Measurements from ENCODE around the gene ITGA1.

DNA sequence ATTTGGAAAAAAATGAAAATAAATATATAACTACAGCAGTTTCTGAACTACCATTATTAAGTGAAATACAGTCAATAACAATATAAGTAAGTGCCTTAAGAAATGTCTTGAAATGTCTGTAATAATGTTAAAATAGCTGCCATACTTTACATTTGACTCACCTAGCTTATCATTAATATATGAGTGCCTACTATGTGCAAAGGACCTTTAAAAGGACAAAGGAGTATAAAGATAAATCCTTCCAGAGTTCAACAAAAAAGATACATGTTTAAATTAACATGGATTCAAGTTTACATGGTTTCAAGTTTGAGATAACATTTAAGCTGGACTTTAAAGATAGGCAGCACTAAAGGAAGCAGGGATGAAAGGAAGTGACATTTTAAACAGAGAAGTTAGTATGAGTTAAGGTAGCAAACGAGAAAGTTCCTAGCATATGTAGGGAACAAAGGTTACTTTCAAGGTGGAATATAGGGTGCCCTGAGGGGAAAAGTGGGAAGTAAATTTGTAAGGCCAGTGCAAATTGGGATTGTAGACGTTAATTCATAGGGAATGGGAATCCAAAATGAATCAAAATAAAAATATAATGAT is 8.9 kb downstream of the ITGA1 start:
- TF ChIP-seq, protein P1, sequence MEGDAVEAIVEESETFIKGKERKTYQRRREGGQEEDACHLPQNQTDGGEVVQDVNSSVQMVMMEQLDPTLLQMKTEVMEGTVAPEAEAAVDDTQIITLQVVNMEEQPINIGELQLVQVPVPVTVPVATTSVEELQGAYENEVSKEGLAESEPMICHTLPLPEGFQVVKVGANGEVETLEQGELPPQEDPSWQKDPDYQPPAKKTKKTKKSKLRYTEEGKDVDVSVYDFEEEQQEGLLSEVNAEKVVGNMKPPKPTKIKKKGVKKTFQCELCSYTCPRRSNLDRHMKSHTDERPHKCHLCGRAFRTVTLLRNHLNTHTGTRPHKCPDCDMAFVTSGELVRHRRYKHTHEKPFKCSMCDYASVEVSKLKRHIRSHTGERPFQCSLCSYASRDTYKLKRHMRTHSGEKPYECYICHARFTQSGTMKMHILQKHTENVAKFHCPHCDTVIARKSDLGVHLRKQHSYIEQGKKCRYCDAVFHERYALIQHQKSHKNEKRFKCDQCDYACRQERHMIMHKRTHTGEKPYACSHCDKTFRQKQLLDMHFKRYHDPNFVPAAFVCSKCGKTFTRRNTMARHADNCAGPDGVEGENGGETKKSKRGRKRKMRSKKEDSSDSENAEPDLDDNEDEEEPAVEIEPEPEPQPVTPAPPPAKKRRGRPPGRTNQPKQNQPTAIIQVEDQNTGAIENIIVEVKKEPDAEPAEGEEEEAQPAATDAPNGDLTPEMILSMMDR (conservative IDR thresholded peaks at IDR 0.05) = no peak
- no peak for TF ChIP-seq ZFX (IDR thresholded peaks at IDR 0.05)
